ENCODE measurements around the gene TEAD4. TPM values are rescaled to one million over a fixed set of nuclear protein-coding genes. Genes with fewer than 3 reads are reported as not detected.

The TEAD4 gene
- total and polyA plus RNA-seq, 12 donors: 4.7 to 45.6 (median 11.4) TPM

- Histone ChIP-seq H3K27me3 (no peaks in the 10 kb centered on the region), H3K4me1 (peaks cover under 1 to 52% (median 27%) of the 10 kb centered on the region in 9 donors), H3K27ac (no peak overlapping the region), H3K9me3 (no peaks in the 10 kb centered on the region), H3K4me3 (no peak overlapping the region), H3K36me3 (peaks cover 0 to 43% (median 0%) of the 10 kb centered on the region in 9 donors)
- ATAC-seq (no peak), DNase-seq (no peak)
- intact Hi-C loops (cut with DNase I): loop anchor here in 8 of 10 donors (5.0 to 10.0 kb wide), 6 partner anchors 72 to 190 kb away; partner anchors contain the start of genes TEX52 (in 7 of the 8) and TEAD4 (in 1 of the 8)
- TF ChIP-seq, protein P1, sequence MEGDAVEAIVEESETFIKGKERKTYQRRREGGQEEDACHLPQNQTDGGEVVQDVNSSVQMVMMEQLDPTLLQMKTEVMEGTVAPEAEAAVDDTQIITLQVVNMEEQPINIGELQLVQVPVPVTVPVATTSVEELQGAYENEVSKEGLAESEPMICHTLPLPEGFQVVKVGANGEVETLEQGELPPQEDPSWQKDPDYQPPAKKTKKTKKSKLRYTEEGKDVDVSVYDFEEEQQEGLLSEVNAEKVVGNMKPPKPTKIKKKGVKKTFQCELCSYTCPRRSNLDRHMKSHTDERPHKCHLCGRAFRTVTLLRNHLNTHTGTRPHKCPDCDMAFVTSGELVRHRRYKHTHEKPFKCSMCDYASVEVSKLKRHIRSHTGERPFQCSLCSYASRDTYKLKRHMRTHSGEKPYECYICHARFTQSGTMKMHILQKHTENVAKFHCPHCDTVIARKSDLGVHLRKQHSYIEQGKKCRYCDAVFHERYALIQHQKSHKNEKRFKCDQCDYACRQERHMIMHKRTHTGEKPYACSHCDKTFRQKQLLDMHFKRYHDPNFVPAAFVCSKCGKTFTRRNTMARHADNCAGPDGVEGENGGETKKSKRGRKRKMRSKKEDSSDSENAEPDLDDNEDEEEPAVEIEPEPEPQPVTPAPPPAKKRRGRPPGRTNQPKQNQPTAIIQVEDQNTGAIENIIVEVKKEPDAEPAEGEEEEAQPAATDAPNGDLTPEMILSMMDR (IDR thresholded peaks at IDR 0.05): no peak
- 84 to 87% methylated on average over 12 of the region's 12 CpGs for WGBS, 2 donors
Measured at GRCh38 chr12:3036901-3037600, 77.9 kb downstream of the TEAD4 start.

GRCh38 chr12:3038166-3038565, 79.0 kb downstream of the TEAD4 start:
- no peak for ATAC-seq
- no peak for DNase-seq
- Histone ChIP-seq H3K27ac (no peak overlapping the region), H3K36me3 (peaks cover 0 to 43% (median 0%) of the 10 kb centered on the region in 9 donors), H3K27me3 (no peaks in the 10 kb centered on the region), H3K4me1 (peaks cover 4 to 49% (median 24%) of the 10 kb centered on the region in 9 donors), H3K4me3 (no peak overlapping the region), H3K9me3 (no peaks in the 10 kb centered on the region)
- intact Hi-C loops (cut with DNase I): loop anchor here in 8 of 10 donors (5.0 to 10.0 kb wide), 6 partner anchors 73 to 191 kb away; partner anchors contain the start of genes TEX52 (in 7 of the 8) and TEAD4 (in 1 of the 8)
- TF ChIP-seq, protein P1 (IDR thresholded peaks at IDR 0.05): no peak
- WGBS, 2 donors: 85 to 96% methylated on average over 7 of the region's 7 CpGs

- Histone ChIP-seq H3K27me3 (no peaks in the 10 kb centered on the region), H3K36me3 (peaks cover 0 to 43% (median 0%) of the 10 kb centered on the region in 9 donors), H3K4me3 (no peak overlapping the region), H3K27ac (no peak overlapping the region), H3K4me1 (peaks cover 4 to 40% (median 16%) of the 10 kb centered on the region in 9 donors), H3K9me3 (no peaks in the 10 kb centered on the region)
- TF ChIP-seq, protein P1 (IDR thresholded peaks at IDR 0.05): no peak
- ATAC-seq (no peak), DNase-seq (no peak)
- 91 to 92% methylated on average over 11 of the region's 11 CpGs for WGBS, 2 donors
- intact Hi-C loops (cut with DNase I): loop anchor here in 8 of 10 donors (5.0 to 10.0 kb wide), 6 partner anchors 74 to 192 kb away; partner anchors contain the start of genes TEX52 (in 7 of the 8) and TEAD4 (in 1 of the 8)
Measured at GRCh38 chr12:3038926-3039510, 79.8 kb downstream of the TEAD4 start.

GRCh38 chr12:3040026-3040656, 80.9 kb downstream of the TEAD4 start:
- H3K4me1 ChIP-seq: peaks cover 4 to 29% (median 12%) of the 10 kb centered on the region in 9 donors
- ATAC-seq (no peak), DNase-seq (no peak)
- TF ChIP-seq, protein P1 (IDR thresholded peaks at IDR 0.05): no peak
- peaks cover 0 to 43% (median 0%) of the 10 kb centered on the region in 9 donors for H3K36me3 ChIP-seq
- no peaks in the 10 kb centered on the region for H3K9me3 ChIP-seq
- WGBS, 2 donors: 94% methylated on average over 15 of the region's 15 CpGs
- intact Hi-C loops (cut with DNase I): loop anchor here in 2 of 10 donors (2.0 to 5.0 kb wide), 2 partner anchors 153 to 155 kb away; no protein-coding TSS in a partner anchor
- H3K27ac ChIP-seq: no peak overlapping the region
- H3K4me3 ChIP-seq: no peak overlapping the region
- no peaks in the 10 kb centered on the region for H3K27me3 ChIP-seq

Data from heart right ventricle (tissue), 16 donors.